ENCODE measurements around the gene THRA. TPM values are rescaled to one million over a fixed set of nuclear protein-coding genes. Genes with fewer than 3 reads are reported as not detected.
A peak's percentile ranks its signal among the peaks of the same experiment; 100 is the strongest.

The THRA gene
- total RNA-seq, 1 experiment from 2014 or later: 10.1 TPM

GRCh38 chr17:40018211-40019121, 44.3 kb upstream of the THRA start:
- Histone ChIP-seq H3K4ac (ENCODE audit: low read depth, low read length) (no peak overlapping the region), H2BK5ac (ENCODE audit: insufficient read length, low read length) (no peak overlapping the region), H2AFZ (ENCODE audit: low read length) (no peak overlapping the region), H3K9me3 (ENCODE audit: control insufficient read depth, low read depth, low read length) (no peaks in the 10 kb centered on the region), H4K20me1 (ENCODE audit: control insufficient read depth, insufficient read depth, insufficient read length) (no peaks in the 10 kb centered on the region), H4K91ac (ENCODE audit: insufficient read length, low read depth, low read length) (no peak overlapping the region), H2BK12ac (ENCODE audit: insufficient read length, low read depth, low read length) (no peak overlapping the region), H3K56ac (ENCODE audit: insufficient read length, low read depth, low read length) (no peak overlapping the region), H3K9ac (ENCODE audit: extremely low read depth, insufficient read length, low read length) (no peak overlapping the region), H2BK20ac (ENCODE audit: low read depth, low read length, poor library complexity, severe bottlenecking) (no peak overlapping the region), H2BK15ac (ENCODE audit: low read depth, low read length) (no peak overlapping the region), H3K79me2 (ENCODE audit: insufficient read depth, low read length) (no peaks in the 10 kb centered on the region), H3K23ac (ENCODE audit: insufficient read length, low read depth, low read length) (no peak overlapping the region), H3K4me2 (ENCODE audit: insufficient read depth, insufficient read length, low read length) (peak overlapping the region; percentile 8), H3K18ac (ENCODE audit: insufficient read length, low read depth, low read length) (no peak overlapping the region), H4K5ac (ENCODE audit: insufficient read length, low read depth, low read length) (no peak overlapping the region), H3K4me1 (ENCODE audit: insufficient read depth, low read length) (peaks cover 4% of the 10 kb centered on the region; the same call in 1 of the 2 replicates), H4K8ac (replicated peaks; ENCODE audit: insufficient read length, low read depth, low read length) (no peak overlapping the region), H3K27ac (ENCODE audit: insufficient read length, low read depth, low read length) (no peak overlapping the region), H3K14ac (ENCODE audit: insufficient read depth, low read length) (no peak overlapping the region; the same call in 1 of the 2 replicates), H2BK120ac (ENCODE audit: low read depth, low read length, poor library complexity, severe bottlenecking) (no peak overlapping the region), H3K79me1 (ENCODE audit: insufficient read depth, low read depth, low read length, poor library complexity, severe bottlenecking) (no peaks in the 10 kb centered on the region), H3K23me2 (ENCODE audit: insufficient read length, low read depth, low read length, poor library complexity, severe bottlenecking) (no peaks in the 10 kb centered on the region), H3T11ph (ENCODE audit: low read length) (no peak overlapping the region), H3K27me3 (ENCODE audit: insufficient read depth, low read length) (no peaks in the 10 kb centered on the region), H2AK5ac (ENCODE audit: insufficient read length, low read length) (no peak overlapping the region)
- Mint-ChIP-seq H3K9me3 (no peaks in the 10 kb centered on the region; a peak in 1 of 5 replicates), H3K27me3 (ENCODE audit: low read depth) (0 out of 2 replicates have a peak, but pooled peaks cover 3% of the 10 kb centered on the region), H3K4me1 (peaks cover 21 to 47% of the 10 kb centered on the region in 2 experiments), H3K4me3 (peak overlapping the region in 1 of 2 experiments; percentile 63; a peak in 3 of 5 replicates), H3K27ac (peak overlapping the region; percentile 96 to 98 (median 96); a peak in 6 of 7 replicates), H3K36me3 (ENCODE audit: insufficient read depth in 1 of 3, low read depth in 3 of 3) (peaks cover 12 to 37% (median 35%) of the 10 kb centered on the region in 3 experiments; a peak in 6 of 7 replicates)
- no peak for TF ChIP-seq CTCF (conservative IDR thresholded peaks at IDR 0.05)
- peak; percentile 79 for DNase-seq
- WGBS (ENCODE audit: extremely low coverage, insufficient read length, low lambda C conversion rate): no CpG with 5 or more reads among the region's 15 CpGs
